HepG2 (cell line): ENCODE results near the gene MBD5. TPM values are rescaled to one million over a fixed set of nuclear protein-coding genes. Genes with fewer than 3 reads are reported as not detected.

Source experiments
- ATM ChIP-seq: fragments of 450-650 bp; IDR thresholded peaks from 2 replicates; pipeline ENCODE4 v1.7.1; 2017; ENCODE audit warnings: mild to moderate bottlenecking, borderline replicate concordance
- KLF16 ChIP-seq, 2 experiments: sonication (generic) in 1 of 2; formaldehyde crosslinking in 1 of 2; IDR thresholded peaks; 2 replicates each; pipeline versions ENCODE4 v1.6.1 to v1.8.0; 2016 to 2023; ENCODE audit warnings: missing genetic modification reagents in 2 of 2, missing compliant biosample characterization in 1 of 2
- MTA3 ChIP-seq: sonication (generic); formaldehyde crosslinking; IDR thresholded peaks from 2 replicates; pipeline ENCODE4 v1.4.0; 2020; ENCODE audit warnings: missing genetic modification reagents
- MYNN ChIP-seq: sonication (generic); formaldehyde crosslinking; IDR thresholded peaks from 2 replicates; pipeline ENCODE4 v1.4.0; 2020; ENCODE audit warnings: mild to moderate bottlenecking, low read depth, missing genetic modification reagents
- NONO ChIP-seq, 2 experiments: fragments of 450-650 bp in 1 of 2; sonication (generic) in 1 of 2; formaldehyde crosslinking in 1 of 2; IDR thresholded peaks in 1 of 2; conservative IDR thresholded peaks in 1 of 2; 2 replicates each; pipeline versions ENCODE4 v1.6.1 to v1.8.0; 2017 to 2022; ENCODE audit warnings: mild to moderate bottlenecking in 1 of 2, missing genetic modification reagents in 1 of 2, moderate library complexity in 1 of 2
- PAWR ChIP-seq: sonication (generic); formaldehyde crosslinking; IDR thresholded peaks from 2 replicates; pipeline ENCODE4 v1.4.0; 2020; ENCODE audit warnings: missing genetic modification reagents, mild to moderate bottlenecking, borderline replicate concordance
- RARA ChIP-seq: IDR thresholded peaks from 2 replicates; pipeline ENCODE4 v1.6.1; 2016; ENCODE audit warnings: missing genetic modification reagents, missing compliant biosample characterization
- YEATS4 ChIP-seq: sonication (generic); formaldehyde crosslinking; IDR thresholded peaks from 2 replicates; pipeline ENCODE4 v1.4.0; 2020; ENCODE audit warnings: missing genetic modification reagents, borderline replicate concordance
- ZMYM3 ChIP-seq: sonication (generic); formaldehyde crosslinking; IDR thresholded peaks from 2 replicates; pipeline ENCODE4 v1.5.1; 2020; ENCODE audit warnings: mild to moderate bottlenecking, missing genetic modification reagents
- ZNF382 ChIP-seq: sonication (generic); formaldehyde crosslinking; IDR thresholded peaks from 2 replicates; pipeline ENCODE4 v1.5.0; 2020; ENCODE audit warnings: missing genetic modification reagents, mild to moderate bottlenecking, borderline replicate concordance
- ZNF619 ChIP-seq: sonication (generic); formaldehyde crosslinking; IDR thresholded peaks from 2 replicates; pipeline ENCODE4 v1.4.0; 2020; ENCODE audit warnings: mild to moderate bottlenecking, missing genetic modification reagents
- ZNF644 ChIP-seq: IDR thresholded peaks from 2 replicates; pipeline ENCODE4 v1.6.1; 2016; ENCODE audit warnings: low read depth
- polyA plus RNA-seq, 8 experiments: library from polyadenylated mRNA; depleted of rRNA in 3 of 8; stranded (reverse) in 7 of 8; unstranded in 1 of 8; fragments of >200 nt; fragmentation: Illumina TruSeq in 4 of 8; extraction: Trizol in 4 of 8; gene quantifications; 2 replicates each; pipeline versions ENCODE4 v1.2.1 to v1.2.3, GENCODE V29; 2011 to 2016; ENCODE audit warnings: low read depth in 4 of 8, missing spikeins in 1 of 8, mixed read lengths in 1 of 8; ENCODE audit not compliant: insufficient read depth in 1 of 8
- total RNA-seq, 5 experiments: library from RNA; depleted of rRNA; stranded (reverse); fragments of >200 nt; fragmentation: Illumina TruSeq; extraction: Trizol; gene quantifications; 2 replicates each; pipeline ENCODE4 v1.2.3, GENCODE V29; 2016; ENCODE audit warnings: low read depth in 1 of 5
- TF ChIP-seq, protein P1 (sequence below): sonication (generic); formaldehyde crosslinking; IDR thresholded peaks from 2 replicates; pipeline ENCODE4 v1.4.0; 2020; ENCODE audit warnings: missing genetic modification reagents, borderline replicate concordance
- TF ChIP-seq, protein P2 (sequence below): sonication (generic); formaldehyde crosslinking; IDR thresholded peaks from 2 replicates; pipeline ENCODE4 v1.4.0; 2020; ENCODE audit warnings: mild to moderate bottlenecking, low read depth, missing genetic modification reagents
- TF ChIP-seq, protein P3 (sequence below): fragments of 450-650 bp; IDR thresholded peaks from 2 replicates; pipeline ENCODE4 v1.6.1; 2017
- TF ChIP-seq, protein P4 (sequence below): sonication (generic); formaldehyde crosslinking; IDR thresholded peaks from 2 replicates; pipeline ENCODE4 v1.4.0; 2020; ENCODE audit warnings: missing genetic modification reagents
- TF ChIP-seq, protein P5 (sequence below): IDR thresholded peaks from 2 replicates; pipeline ENCODE4 v1.6.1; 2016; ENCODE audit warnings: low read depth

MBD5 gene
- total and polyA plus RNA-seq, 2 of the 13 experiments (the other 11 are each of a cell fraction or from before 2014, with no cell fraction given), result 13.5 to 26.4 TPM

DNA sequence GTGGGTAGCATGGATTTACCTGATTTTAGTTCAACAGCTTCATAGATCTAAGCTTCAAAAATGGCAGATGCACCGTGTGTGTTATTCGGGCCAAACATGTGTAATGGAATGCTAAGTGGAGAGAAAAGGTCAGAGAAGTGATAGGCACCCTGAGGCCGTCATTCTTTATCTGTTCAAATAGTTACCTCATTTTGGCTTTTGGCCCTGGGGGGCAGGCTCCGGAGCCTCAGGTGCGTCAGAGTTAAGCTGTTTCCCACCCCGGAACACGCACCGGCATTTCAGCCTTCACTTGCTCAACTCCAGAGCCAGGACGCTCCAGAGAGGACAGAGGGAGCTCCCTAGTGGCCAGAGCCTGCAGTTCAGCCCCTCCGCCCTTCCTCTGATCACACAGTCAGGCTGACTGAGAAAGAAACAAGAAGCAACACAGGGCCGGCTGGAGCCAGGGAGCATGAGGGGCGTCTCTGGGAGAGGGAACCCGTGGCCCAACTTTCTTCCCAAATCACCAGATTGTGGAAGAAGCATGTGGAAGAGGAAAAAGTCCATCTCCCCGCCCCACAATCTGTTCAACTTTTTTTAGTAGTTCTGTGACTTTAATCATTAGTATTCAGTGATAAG is 488.5 kb downstream of the MBD5 start (continued):
- TF ChIP-seq, protein P1, sequence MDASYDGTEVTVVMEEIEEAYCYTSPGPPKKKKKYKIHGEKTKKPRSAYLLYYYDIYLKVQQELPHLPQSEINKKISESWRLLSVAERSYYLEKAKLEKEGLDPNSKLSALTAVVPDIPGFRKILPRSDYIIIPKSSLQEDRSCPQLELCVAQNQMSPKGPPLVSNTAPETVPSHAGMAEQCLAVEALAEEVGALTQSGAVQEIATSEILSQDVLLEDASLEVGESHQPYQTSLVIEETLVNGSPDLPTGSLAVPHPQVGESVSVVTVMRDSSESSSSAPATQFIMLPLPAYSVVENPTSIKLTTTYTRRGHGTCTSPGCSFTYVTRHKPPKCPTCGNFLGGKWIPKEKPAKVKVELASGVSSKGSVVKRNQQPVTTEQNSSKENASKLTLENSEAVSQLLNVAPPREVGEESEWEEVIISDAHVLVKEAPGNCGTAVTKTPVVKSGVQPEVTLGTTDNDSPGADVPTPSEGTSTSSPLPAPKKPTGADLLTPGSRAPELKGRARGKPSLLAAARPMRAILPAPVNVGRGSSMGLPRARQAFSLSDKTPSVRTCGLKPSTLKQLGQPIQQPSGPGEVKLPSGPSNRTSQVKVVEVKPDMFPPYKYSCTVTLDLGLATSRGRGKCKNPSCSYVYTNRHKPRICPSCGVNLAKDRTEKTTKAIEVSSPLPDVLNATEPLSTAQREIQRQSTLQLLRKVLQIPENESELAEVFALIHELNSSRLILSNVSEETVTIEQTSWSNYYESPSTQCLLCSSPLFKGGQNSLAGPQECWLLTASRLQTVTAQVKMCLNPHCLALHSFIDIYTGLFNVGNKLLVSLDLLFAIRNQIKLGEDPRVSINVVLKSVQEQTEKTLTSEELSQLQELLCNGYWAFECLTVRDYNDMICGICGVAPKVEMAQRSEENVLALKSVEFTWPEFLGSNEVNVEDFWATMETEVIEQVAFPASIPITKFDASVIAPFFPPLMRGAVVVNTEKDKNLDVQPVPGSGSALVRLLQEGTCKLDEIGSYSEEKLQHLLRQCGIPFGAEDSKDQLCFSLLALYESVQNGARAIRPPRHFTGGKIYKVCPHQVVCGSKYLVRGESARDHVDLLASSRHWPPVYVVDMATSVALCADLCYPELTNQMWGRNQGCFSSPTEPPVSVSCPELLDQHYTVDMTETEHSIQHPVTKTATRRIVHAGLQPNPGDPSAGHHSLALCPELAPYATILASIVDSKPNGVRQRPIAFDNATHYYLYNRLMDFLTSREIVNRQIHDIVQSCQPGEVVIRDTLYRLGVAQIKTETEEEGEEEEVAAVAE (CRISPR knock-in tag), result no peak
- TF ChIP-seq MYNN (CRISPR knock-in tag), result 0 out of 2 replicates have a peak, but pooled peaks have one; percentile 42
- TF ChIP-seq ZMYM3 (CRISPR knock-in tag), result peak; percentile 44; the same call in 1 of the 2 replicates
- TF ChIP-seq, protein P2, sequence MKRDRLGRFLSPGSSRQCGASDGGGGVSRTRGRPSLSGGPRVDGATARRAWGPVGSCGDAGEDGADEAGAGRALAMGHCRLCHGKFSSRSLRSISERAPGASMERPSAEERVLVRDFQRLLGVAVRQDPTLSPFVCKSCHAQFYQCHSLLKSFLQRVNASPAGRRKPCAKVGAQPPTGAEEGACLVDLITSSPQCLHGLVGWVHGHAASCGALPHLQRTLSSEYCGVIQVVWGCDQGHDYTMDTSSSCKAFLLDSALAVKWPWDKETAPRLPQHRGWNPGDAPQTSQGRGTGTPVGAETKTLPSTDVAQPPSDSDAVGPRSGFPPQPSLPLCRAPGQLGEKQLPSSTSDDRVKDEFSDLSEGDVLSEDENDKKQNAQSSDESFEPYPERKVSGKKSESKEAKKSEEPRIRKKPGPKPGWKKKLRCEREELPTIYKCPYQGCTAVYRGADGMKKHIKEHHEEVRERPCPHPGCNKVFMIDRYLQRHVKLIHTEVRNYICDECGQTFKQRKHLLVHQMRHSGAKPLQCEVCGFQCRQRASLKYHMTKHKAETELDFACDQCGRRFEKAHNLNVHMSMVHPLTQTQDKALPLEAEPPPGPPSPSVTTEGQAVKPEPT, result peak; percentile 68; the same call in 1 of the 2 replicates
- TF ChIP-seq ZNF619 (CRISPR knock-in tag), result peak; percentile 97; the same call in 1 of the 2 replicates
- TF ChIP-seq, protein P3, sequence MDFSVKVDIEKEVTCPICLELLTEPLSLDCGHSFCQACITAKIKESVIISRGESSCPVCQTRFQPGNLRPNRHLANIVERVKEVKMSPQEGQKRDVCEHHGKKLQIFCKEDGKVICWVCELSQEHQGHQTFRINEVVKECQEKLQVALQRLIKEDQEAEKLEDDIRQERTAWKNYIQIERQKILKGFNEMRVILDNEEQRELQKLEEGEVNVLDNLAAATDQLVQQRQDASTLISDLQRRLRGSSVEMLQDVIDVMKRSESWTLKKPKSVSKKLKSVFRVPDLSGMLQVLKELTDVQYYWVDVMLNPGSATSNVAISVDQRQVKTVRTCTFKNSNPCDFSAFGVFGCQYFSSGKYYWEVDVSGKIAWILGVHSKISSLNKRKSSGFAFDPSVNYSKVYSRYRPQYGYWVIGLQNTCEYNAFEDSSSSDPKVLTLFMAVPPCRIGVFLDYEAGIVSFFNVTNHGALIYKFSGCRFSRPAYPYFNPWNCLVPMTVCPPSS, result no peak
- TF ChIP-seq NONO (IDR thresholded peaks at IDR 0.05), result no peak
- TF ChIP-seq NONO (CRISPR knock-in tag; conservative IDR thresholded peaks at IDR 0.05), result no peak; the same call in 1 of the 2 replicates
- peak; percentile 88; the same call in 1 of the 2 replicates for TF ChIP-seq ZNF644 (CRISPR knock-in tag)
- TF ChIP-seq, protein P4, sequence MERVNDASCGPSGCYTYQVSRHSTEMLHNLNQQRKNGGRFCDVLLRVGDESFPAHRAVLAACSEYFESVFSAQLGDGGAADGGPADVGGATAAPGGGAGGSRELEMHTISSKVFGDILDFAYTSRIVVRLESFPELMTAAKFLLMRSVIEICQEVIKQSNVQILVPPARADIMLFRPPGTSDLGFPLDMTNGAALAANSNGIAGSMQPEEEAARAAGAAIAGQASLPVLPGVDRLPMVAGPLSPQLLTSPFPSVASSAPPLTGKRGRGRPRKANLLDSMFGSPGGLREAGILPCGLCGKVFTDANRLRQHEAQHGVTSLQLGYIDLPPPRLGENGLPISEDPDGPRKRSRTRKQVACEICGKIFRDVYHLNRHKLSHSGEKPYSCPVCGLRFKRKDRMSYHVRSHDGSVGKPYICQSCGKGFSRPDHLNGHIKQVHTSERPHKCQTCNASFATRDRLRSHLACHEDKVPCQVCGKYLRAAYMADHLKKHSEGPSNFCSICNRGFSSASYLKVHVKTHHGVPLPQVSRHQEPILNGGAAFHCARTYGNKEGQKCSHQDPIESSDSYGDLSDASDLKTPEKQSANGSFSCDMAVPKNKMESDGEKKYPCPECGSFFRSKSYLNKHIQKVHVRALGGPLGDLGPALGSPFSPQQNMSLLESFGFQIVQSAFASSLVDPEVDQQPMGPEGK, result peak; percentile 96
- no peak for TF ChIP-seq ZNF382 (CRISPR knock-in tag)
- TF ChIP-seq, protein P5, sequence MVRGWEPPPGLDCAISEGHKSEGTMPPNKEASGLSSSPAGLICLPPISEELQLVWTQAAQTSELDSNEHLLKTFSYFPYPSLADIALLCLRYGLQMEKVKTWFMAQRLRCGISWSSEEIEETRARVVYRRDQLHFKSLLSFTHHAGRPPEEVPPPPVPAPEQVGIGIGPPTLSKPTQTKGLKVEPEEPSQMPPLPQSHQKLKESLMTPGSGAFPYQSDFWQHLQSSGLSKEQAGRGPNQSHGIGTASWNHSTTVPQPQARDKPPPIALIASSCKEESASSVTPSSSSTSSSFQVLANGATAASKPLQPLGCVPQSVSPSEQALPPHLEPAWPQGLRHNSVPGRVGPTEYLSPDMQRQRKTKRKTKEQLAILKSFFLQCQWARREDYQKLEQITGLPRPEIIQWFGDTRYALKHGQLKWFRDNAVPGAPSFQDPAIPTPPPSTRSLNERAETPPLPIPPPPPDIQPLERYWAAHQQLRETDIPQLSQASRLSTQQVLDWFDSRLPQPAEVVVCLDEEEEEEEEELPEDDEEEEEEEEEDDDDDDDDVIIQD (CRISPR knock-in tag), result peak; percentile 61; the same call in 1 of the 2 replicates
- TF ChIP-seq YEATS4 (CRISPR knock-in tag), result peak; percentile 83
- TF ChIP-seq PAWR, result 0 out of 2 replicates have a peak, but pooled peaks have one; percentile 18
- peak in 1 of 2 experiments; percentile 81; a peak in 2 of 4 replicates for TF ChIP-seq KLF16 (CRISPR knock-in tag; IDR thresholded peaks at IDR 0.05)
- no peak for TF ChIP-seq ATM
- no peak for TF ChIP-seq MTA3 (CRISPR knock-in tag)
- peak; percentile 45; the same call in 1 of the 2 replicates for TF ChIP-seq RARA (CRISPR knock-in tag)
